ENCODE measurements around the gene CNR2. TPM values are rescaled to one million over a fixed set of nuclear protein-coding genes. Genes with fewer than 3 reads are reported as not detected.

The CNR2 gene
- total RNA-seq, 1 experiment from 2014 or later: not detected

DNA sequence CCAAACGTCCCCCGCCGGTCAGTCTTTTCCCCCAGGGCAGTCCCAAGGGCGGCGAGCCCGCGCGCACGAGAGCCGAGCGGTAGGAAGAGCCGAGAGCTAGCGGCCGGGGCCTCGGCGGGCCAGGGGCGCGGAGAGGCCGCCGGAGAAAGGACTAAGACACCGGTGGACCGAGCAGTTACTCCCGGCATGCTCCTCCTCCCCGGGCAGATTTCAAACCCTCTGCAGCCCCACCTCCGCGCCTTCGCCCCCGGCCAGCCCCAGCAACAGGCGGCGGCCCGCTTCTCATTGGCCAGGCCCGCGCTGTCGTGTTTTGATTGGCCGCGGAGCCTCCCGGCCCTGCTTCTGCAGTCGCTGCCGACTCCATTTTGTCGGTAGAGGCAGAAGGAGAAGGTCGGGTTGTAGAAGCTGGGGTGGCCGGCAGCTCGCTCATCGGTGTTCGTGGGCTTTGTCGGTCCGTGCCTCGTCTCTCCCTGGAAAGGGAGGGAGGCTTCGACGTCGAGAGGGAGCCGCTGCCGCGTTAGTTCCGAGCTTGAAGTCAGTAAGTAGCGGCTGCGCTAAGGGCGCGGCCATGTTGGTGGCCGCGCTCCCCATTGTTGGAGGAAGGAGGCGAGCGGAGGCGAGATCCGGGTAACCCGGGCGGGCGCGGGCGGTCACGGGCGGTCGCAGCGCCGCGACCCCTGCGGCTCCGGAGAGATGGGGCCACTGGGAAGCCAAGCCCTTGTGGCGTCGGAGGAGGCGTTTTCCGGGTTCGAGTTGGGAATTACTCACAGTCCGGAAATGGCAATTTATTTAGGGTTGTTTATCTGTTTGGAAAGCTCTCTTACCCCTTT, 46.5 kb upstream of the CNR2 start, which contains the start of gene PNRC2:
TSS of gene PNRC2 (plus strand) at position 368 of the 830 bp plus-strand sequence. CDS start 1,630 bp downstream, outside the sequence.
- peak within 1 kb of the TSS; percentile 79 for H3K4me2 ChIP-seq (ENCODE audit: insufficient read depth, insufficient read length, low read length)
- Mint-ChIP-seq H3K4me3 (peak within 1 kb of the TSS; percentile 89 to 97), H3K4me1 (peaks cover 28 to 32% of the 10 kb centered on the region in 2 experiments), H3K36me3 (ENCODE audit: insufficient read depth in 1 of 3, low read depth in 3 of 3) (peaks cover 17 to 32% (median 20%) of the 10 kb centered on the region in 3 experiments; a peak in 6 of 7 replicates), H3K9me3 (no peaks in the 10 kb centered on the region), H3K27me3 (ENCODE audit: low read depth) (no peaks in the 10 kb centered on the region; the same call in 1 of the 2 replicates), H3K27ac (peak within 1 kb of the TSS; percentile 100)
- H3K27me3 ChIP-seq (ENCODE audit: insufficient read depth, low read length): no peaks in the 10 kb centered on the region
- H3K18ac ChIP-seq (ENCODE audit: insufficient read length, low read depth, low read length): peak within 1 kb of the TSS; percentile 99
- no peak within 1 kb of the TSS for H4K8ac ChIP-seq (replicated peaks; ENCODE audit: insufficient read length, low read depth, low read length)
- no peak within 1 kb of the TSS for H2BK12ac ChIP-seq (ENCODE audit: insufficient read length, low read depth, low read length)
- no peak within 1 kb of the TSS for H2BK5ac ChIP-seq (ENCODE audit: insufficient read length, low read length)
- H3K79me2 ChIP-seq (ENCODE audit: insufficient read depth, low read length): peaks cover 7% of the 10 kb centered on the region; the same call in 1 of the 2 replicates
- H3K14ac ChIP-seq (ENCODE audit: insufficient read depth, low read length): peak within 1 kb of the TSS; percentile 99
- peaks cover 3% of the 10 kb centered on the region for H3K23me2 ChIP-seq (ENCODE audit: insufficient read length, low read depth, low read length, poor library complexity, severe bottlenecking)
- no peak within 1 kb of the TSS for H2AK5ac ChIP-seq (ENCODE audit: insufficient read length, low read length)
- H3K23ac ChIP-seq (ENCODE audit: insufficient read length, low read depth, low read length): no peak within 1 kb of the TSS
- TF ChIP-seq, protein P1, sequence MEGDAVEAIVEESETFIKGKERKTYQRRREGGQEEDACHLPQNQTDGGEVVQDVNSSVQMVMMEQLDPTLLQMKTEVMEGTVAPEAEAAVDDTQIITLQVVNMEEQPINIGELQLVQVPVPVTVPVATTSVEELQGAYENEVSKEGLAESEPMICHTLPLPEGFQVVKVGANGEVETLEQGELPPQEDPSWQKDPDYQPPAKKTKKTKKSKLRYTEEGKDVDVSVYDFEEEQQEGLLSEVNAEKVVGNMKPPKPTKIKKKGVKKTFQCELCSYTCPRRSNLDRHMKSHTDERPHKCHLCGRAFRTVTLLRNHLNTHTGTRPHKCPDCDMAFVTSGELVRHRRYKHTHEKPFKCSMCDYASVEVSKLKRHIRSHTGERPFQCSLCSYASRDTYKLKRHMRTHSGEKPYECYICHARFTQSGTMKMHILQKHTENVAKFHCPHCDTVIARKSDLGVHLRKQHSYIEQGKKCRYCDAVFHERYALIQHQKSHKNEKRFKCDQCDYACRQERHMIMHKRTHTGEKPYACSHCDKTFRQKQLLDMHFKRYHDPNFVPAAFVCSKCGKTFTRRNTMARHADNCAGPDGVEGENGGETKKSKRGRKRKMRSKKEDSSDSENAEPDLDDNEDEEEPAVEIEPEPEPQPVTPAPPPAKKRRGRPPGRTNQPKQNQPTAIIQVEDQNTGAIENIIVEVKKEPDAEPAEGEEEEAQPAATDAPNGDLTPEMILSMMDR (conservative IDR thresholded peaks at IDR 0.05): no peak
- peak within 1 kb of the TSS; percentile 95 for H3K27ac ChIP-seq (ENCODE audit: insufficient read length, low read depth, low read length)
- no peak within 1 kb of the TSS; the same call in 1 of the 2 replicates for H3K4ac ChIP-seq (ENCODE audit: low read depth, low read length)
- no peaks in the 10 kb centered on the region for H3K9me3 ChIP-seq (ENCODE audit: control insufficient read depth, low read depth, low read length)
- peak within 1 kb of the TSS; percentile 93 for H4K5ac ChIP-seq (ENCODE audit: insufficient read length, low read depth, low read length)
- peak within 1 kb of the TSS; percentile 99 for H3K9ac ChIP-seq (ENCODE audit: extremely low read depth, insufficient read length, low read length)
- H2BK120ac ChIP-seq (ENCODE audit: low read depth, low read length, poor library complexity, severe bottlenecking): peak within 1 kb of the TSS; percentile 65
- H2AFZ ChIP-seq (ENCODE audit: low read length): no peak within 1 kb of the TSS
- H3T11ph ChIP-seq (ENCODE audit: low read length): no peak within 1 kb of the TSS
- peak; percentile 97 for DNase-seq
- H4K20me1 ChIP-seq (ENCODE audit: control insufficient read depth, insufficient read depth, insufficient read length): no peaks in the 10 kb centered on the region
- no CpG with 5 or more reads among the region's 84 CpGs for WGBS (ENCODE audit: extremely low coverage, insufficient read length, low lambda C conversion rate)
- H2BK15ac ChIP-seq (ENCODE audit: low read depth, low read length): no peak within 1 kb of the TSS
- H3K56ac ChIP-seq (ENCODE audit: insufficient read length, low read depth, low read length): peak within 1 kb of the TSS; percentile 69
- no peaks in the 10 kb centered on the region for H3K79me1 ChIP-seq (ENCODE audit: insufficient read depth, low read depth, low read length, poor library complexity, severe bottlenecking)
- H3K4me1 ChIP-seq (ENCODE audit: insufficient read depth, low read length): 0 out of 2 replicates have a peak, but pooled peaks cover 4% of the 10 kb centered on the region
- no peak within 1 kb of the TSS for H2BK20ac ChIP-seq (ENCODE audit: low read depth, low read length, poor library complexity, severe bottlenecking)
- no peak within 1 kb of the TSS for H4K91ac ChIP-seq (ENCODE audit: insufficient read length, low read depth, low read length)
